Measurements from ENCODE around the gene STXBP5. TPM values are rescaled to one million over a fixed set of nuclear protein-coding genes. Genes with fewer than 3 reads are reported as not detected.
A peak's percentile ranks its signal among the peaks of the same experiment; 100 is the strongest.

The STXBP5 gene
- total and polyA plus RNA-seq, 9 of the 15 experiments (the other 6 are each of a cell fraction or from before 2014, with no cell fraction given): 23.3 to 172 (median 71.5) TPM

- TF ChIP-seq NCOR1 (IDR thresholded peaks at IDR 0.05) (no peak), JUND (IDR thresholded peaks at IDR 0.05; ENCODE audit: borderline replicate concordance, low read depth, low read length) (no peak), JUND (tag; IDR thresholded peaks at IDR 0.05; ENCODE audit: borderline replicate concordance, low read depth, low read length) (no peak), ZNF75A (CRISPR knock-in tag; IDR thresholded peaks at IDR 0.05) (no peak), ZSCAN29 (IDR thresholded peaks at IDR 0.05) (no peak), DACH1 (IDR thresholded peaks at IDR 0.05; ENCODE audit: partially characterized antibody) (peak; percentile 14), PTRF (tag; IDR thresholded peaks at IDR 0.05) (no peak), ZNF583 (CRISPR knock-in tag; IDR thresholded peaks at IDR 0.05) (no peak), SNAPC5 (CRISPR knock-in tag; IDR thresholded peaks at IDR 0.05) (no peak), CBX2 (IDR thresholded peaks at IDR 0.05; ENCODE audit: insufficient read depth, low read length, poor library complexity, severe bottlenecking) (no peak), MED1 (CRISPR knock-in tag; IDR thresholded peaks at IDR 0.05; ENCODE audit: borderline replicate concordance) (no peak), CHD4 (IDR thresholded peaks at IDR 0.05; ENCODE audit: insufficient read depth, insufficient replicate concordance, low read depth, low read length, poor library complexity, severe bottlenecking) (no peak), NBN (IDR thresholded peaks at IDR 0.05; ENCODE audit: low read depth) (no peak), EGR1 (conservative IDR thresholded peaks at IDR 0.05) (no peak), PURB (CRISPR knock-in tag; IDR thresholded peaks at IDR 0.05; ENCODE audit: low read depth) (no peak), ILK (tag; IDR thresholded peaks at IDR 0.05; ENCODE audit: borderline replicate concordance, low read depth) (no peak), JUN (IDR thresholded peaks at IDR 0.05; ENCODE audit: borderline replicate concordance, low read depth, low read length) (no peak), JUN (CRISPR knock-in tag; IDR thresholded peaks at IDR 0.05; ENCODE audit: borderline replicate concordance) (no peak), GATAD2A (IDR thresholded peaks at IDR 0.05) (no peak), ETV5 (CRISPR knock-in tag; IDR thresholded peaks at IDR 0.05; ENCODE audit: low read depth) (no peak), RBFOX2 (IDR thresholded peaks at IDR 0.05; ENCODE audit: low read depth, low read length) (peak; percentile 48), EP400 (IDR thresholded peaks at IDR 0.05) (no peak)
- TF ChIP-seq, protein P1, sequence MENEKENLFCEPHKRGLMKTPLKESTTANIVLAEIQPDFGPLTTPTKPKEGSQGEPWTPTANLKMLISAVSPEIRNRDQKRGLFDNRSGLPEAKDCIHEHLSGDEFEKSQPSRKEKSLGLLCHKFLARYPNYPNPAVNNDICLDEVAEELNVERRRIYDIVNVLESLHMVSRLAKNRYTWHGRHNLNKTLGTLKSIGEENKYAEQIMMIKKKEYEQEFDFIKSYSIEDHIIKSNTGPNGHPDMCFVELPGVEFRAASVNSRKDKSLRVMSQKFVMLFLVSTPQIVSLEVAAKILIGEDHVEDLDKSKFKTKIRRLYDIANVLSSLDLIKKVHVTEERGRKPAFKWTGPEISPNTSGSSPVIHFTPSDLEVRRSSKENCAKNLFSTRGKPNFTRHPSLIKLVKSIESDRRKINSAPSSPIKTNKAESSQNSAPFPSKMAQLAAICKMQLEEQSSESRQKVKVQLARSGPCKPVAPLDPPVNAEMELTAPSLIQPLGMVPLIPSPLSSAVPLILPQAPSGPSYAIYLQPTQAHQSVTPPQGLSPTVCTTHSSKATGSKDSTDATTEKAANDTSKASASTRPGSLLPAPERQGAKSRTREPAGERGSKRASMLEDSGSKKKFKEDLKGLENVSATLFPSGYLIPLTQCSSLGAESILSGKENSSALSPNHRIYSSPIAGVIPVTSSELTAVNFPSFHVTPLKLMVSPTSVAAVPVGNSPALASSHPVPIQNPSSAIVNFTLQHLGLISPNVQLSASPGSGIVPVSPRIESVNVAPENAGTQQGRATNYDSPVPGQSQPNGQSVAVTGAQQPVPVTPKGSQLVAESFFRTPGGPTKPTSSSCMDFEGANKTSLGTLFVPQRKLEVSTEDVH (IDR thresholded peaks at IDR 0.05; ENCODE audit: low read depth, partially characterized antibody): peak; percentile 23
- TF ChIP-seq, protein P2, sequence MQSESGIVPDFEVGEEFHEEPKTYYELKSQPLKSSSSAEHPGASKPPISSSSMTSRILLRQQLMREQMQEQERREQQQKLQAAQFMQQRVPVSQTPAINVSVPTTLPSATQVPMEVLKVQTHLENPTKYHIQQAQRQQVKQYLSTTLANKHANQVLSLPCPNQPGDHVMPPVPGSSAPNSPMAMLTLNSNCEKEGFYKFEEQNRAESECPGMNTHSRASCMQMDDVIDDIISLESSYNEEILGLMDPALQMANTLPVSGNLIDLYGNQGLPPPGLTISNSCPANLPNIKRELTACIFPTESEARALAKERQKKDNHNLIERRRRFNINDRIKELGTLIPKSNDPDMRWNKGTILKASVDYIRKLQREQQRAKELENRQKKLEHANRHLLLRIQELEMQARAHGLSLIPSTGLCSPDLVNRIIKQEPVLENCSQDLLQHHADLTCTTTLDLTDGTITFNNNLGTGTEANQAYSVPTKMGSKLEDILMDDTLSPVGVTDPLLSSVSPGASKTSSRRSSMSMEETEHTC (IDR thresholded peaks at IDR 0.05): no peak
- TF ChIP-seq, protein P3, sequence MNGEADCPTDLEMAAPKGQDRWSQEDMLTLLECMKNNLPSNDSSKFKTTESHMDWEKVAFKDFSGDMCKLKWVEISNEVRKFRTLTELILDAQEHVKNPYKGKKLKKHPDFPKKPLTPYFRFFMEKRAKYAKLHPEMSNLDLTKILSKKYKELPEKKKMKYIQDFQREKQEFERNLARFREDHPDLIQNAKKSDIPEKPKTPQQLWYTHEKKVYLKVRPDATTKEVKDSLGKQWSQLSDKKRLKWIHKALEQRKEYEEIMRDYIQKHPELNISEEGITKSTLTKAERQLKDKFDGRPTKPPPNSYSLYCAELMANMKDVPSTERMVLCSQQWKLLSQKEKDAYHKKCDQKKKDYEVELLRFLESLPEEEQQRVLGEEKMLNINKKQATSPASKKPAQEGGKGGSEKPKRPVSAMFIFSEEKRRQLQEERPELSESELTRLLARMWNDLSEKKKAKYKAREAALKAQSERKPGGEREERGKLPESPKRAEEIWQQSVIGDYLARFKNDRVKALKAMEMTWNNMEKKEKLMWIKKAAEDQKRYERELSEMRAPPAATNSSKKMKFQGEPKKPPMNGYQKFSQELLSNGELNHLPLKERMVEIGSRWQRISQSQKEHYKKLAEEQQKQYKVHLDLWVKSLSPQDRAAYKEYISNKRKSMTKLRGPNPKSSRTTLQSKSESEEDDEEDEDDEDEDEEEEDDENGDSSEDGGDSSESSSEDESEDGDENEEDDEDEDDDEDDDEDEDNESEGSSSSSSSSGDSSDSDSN (IDR thresholded peaks at IDR 0.05; ENCODE audit: borderline replicate concordance in 1 of 2, low read depth in 2 of 2, low read length in 2 of 2): no peak
Observed at GRCh38 chr6:147211831-147212230, 7.6 kb downstream of the STXBP5 start (continued).

Measured in K562 (cell line).